SU-DHL-6 (cell line): ENCODE results near the gene C3.
"Not testable (repeated sequence)": the region's sequence is repeated elsewhere in the genome, so short reads cannot be mapped to it uniquely, and the experiment has no call there.

Source experiments
- H2AFZ ChIP-seq: fragments of 200-600 bp; sonication (generic); 2 replicates; pipeline ENCODE4 v1.6.1; 2014; ENCODE audit warnings: low read depth, mild to moderate bottlenecking, moderate library complexity, mixed read lengths, antibody characterized with exemption, low read length; ENCODE audit not compliant: severe bottlenecking
- H3F3A ChIP-seq: fragments of 200-600 bp; shearing (Covaris generic); 2 replicates; pipeline ENCODE4 v1.6.0; 2016; ENCODE audit warnings: antibody characterized with exemption, mild to moderate bottlenecking; ENCODE audit not compliant: insufficient read depth
- H3K27ac ChIP-seq: fragments of 200-600 bp; sonication (generic); 2 replicates; pipeline ENCODE4 v1.5.1; 2016; ENCODE audit warnings: low read depth, mild to moderate bottlenecking, low read length, moderate library complexity, mixed read lengths
- H3K27me3 ChIP-seq: fragments of 200-600 bp; sonication (generic), shearing (Covaris generic); 2 replicates; pipeline ENCODE4 v1.6.0; 2014; ENCODE audit warnings: mild to moderate bottlenecking, low read length
- H3K36me3 ChIP-seq: fragments of 200-600 bp; sonication (generic); 2 replicates; pipeline ENCODE4 v1.6.1; 2014; ENCODE audit warnings: mild to moderate bottlenecking, low read length, mixed read lengths
- H3K4me2 ChIP-seq: fragments of 300-600, 200-600 bp; shearing (Covaris generic), sonication (generic); 2 replicates; pipeline ENCODE4 v1.6.0; 2014; ENCODE audit warnings: low read length, low read depth, mild to moderate bottlenecking; ENCODE audit not compliant: poor library complexity, severe bottlenecking
- H3K4me3 ChIP-seq: fragments of 200-600 bp; sonication (generic); 2 replicates; pipeline ENCODE4 v1.5.1; 2014; ENCODE audit warnings: antibody characterized with exemption, low read length, mild to moderate bottlenecking, mixed read lengths; ENCODE audit not compliant: insufficient read depth, poor library complexity, severe bottlenecking
- H3K79me2 ChIP-seq: fragments of 200-600 bp; sonication (generic); 2 replicates; pipeline ENCODE4 v1.6.1; 2014; ENCODE audit warnings: mild to moderate bottlenecking, low read length, moderate library complexity; ENCODE audit not compliant: insufficient read depth
- H3K9ac ChIP-seq: fragments of 200-600 bp; sonication (generic); 2 replicates; pipeline ENCODE4 v1.7.0; 2014; ENCODE audit warnings: mild to moderate bottlenecking, low read length
- H3K9me2 ChIP-seq: fragments of 200-600 bp; sonication (generic); replicated peaks from 2 replicates; pipeline ENCODE4 v1.6.1; 2014; ENCODE audit warnings: low read length; ENCODE audit not compliant: insufficient read depth
- H3K9me3 ChIP-seq: fragments of 200-600 bp; sonication (generic); 2 replicates; pipeline ENCODE4 v1.6.1; 2014; ENCODE audit warnings: low read length, mixed read lengths; ENCODE audit not compliant: insufficient read depth
- H4K20me1 ChIP-seq: fragments of 200-600 bp; sonication (generic); 2 replicates; pipeline ENCODE4 v1.6.1; 2014; ENCODE audit warnings: low read depth, mild to moderate bottlenecking, antibody characterized with exemption, low read length, moderate library complexity, mixed read lengths
- CTCF ChIP-seq: fragments of 200-600 bp; sonication (generic); IDR thresholded peaks from one replicate; pipeline ENCODE4 v1.5.1; 2017; ENCODE audit warnings: antibody characterized with exemption, mild to moderate bottlenecking, low read length, moderate library complexity; ENCODE audit not compliant: insufficient read depth, poor library complexity, severe bottlenecking
- EZH2phosphoT487 ChIP-seq: fragments of 200-600 bp; sonication (generic), shearing (Covaris generic); conservative IDR thresholded peaks from 2 replicates; pipeline ENCODE4 v1.6.1; 2018; ENCODE audit warnings: mild to moderate bottlenecking, antibody characterized with exemption, low read length, moderate library complexity, mixed read lengths

Gene C3

GRCh38 chr19:6632747-6633455, 87.5 kb downstream of the C3 start:
- H4K20me1 ChIP-seq, H3K4me3 ChIP-seq, H3F3A ChIP-seq, H3K27ac ChIP-seq, H2AFZ ChIP-seq, H3K4me2 ChIP-seq, H3K9me3 ChIP-seq, H3K9ac ChIP-seq, H3K79me2 ChIP-seq, H3K36me3 ChIP-seq, H3K27me3 ChIP-seq, H3K9me2 ChIP-seq: not testable (repeated sequence)
- peak; percentile 28 for TF ChIP-seq CTCF

GRCh38 chr19:6632002-6632621, 88.3 kb downstream of the C3 start:
- no peaks in the 10 kb centered on the region for H4K20me1 ChIP-seq
- peaks cover 5% of the 10 kb centered on the region; the same call in 1 of the 2 replicates for H3F3A ChIP-seq
- no peaks in the 10 kb centered on the region for H3K9me3 ChIP-seq
- no peak overlapping the region for H3K27ac ChIP-seq
- no peak overlapping the region for H3K4me2 ChIP-seq
- H3K27me3 ChIP-seq, result no peaks in the 10 kb centered on the region
- H2AFZ ChIP-seq, result no peak overlapping the region
- TF ChIP-seq EZH2phosphoT487, result no peak
- TF ChIP-seq CTCF, result peak; percentile 93
- H3K36me3 ChIP-seq, result no peaks in the 10 kb centered on the region
- H3K9me2 ChIP-seq, result no peaks in the 10 kb centered on the region
- H3K9ac ChIP-seq, result no peak overlapping the region
- no peaks in the 10 kb centered on the region for H3K79me2 ChIP-seq
- H3K4me3 ChIP-seq, result no peak overlapping the region
